GF-D8 (cell line): ENCODE measurements around the gene TIPIN.
"Not testable (repeated sequence)": the region's sequence is repeated elsewhere in the genome, so short reads cannot be mapped to it uniquely, and the experiment has no call there.

Experiments used
- DNase-seq: peaks from one replicate; lab custom pipeline; 2025; lab: John Stamatoyannopoulos, UW

TIPIN gene

GRCh38 chr15:66386204-66387123 lies 30.0 kb upstream of the TIPIN start, which contains the start of gene MAP2K1:
Gene MAP2K1 (plus strand): TSS chr15:66386912. CDS start chr15:66387348, 436 bp downstream.
- peak; percentile 92 for DNase-seq

GRCh38 chr15:66381376-66381775 lies 24.9 kb upstream of the TIPIN start:
- DNase-seq, result not testable (repeated sequence)

- DNase-seq, result no peak
Observed at GRCh38 chr15:66378814-66379430, 22.4 kb upstream of the TIPIN start.

GRCh38 chr15:66374179-66374578 lies 17.7 kb upstream of the TIPIN start:
- no peak for DNase-seq

- DNase-seq, result peak; percentile 54
Observed at GRCh38 chr15:66369773-66370651, 13.5 kb upstream of the TIPIN start.

- no peak for DNase-seq
Observed at GRCh38 chr15:66364944-66365528, 8.6 kb upstream of the TIPIN start.

GRCh38 chr15:66362776-66363175 lies 6.3 kb upstream of the TIPIN start:
- DNase-seq, result no peak

- DNase-seq, result not testable (repeated sequence)
Observed at GRCh38 chr15:66361745-66362460, 5.4 kb upstream of the TIPIN start.

GRCh38 chr15:66359740-66360139 lies 3.3 kb upstream of the TIPIN start:
- DNase-seq, result no peak

GRCh38 chr15:66356077-66356358 lies 467 bp downstream of the TIPIN start:
- no peak for DNase-seq

- DNase-seq, result not testable (repeated sequence)
Observed at GRCh38 chr15:66348530-66348929, 8.0 kb downstream of the TIPIN start.

GRCh38 chr15:66328771-66329170 lies 27.7 kb downstream of the TIPIN start:
- DNase-seq, result no peak

- no peak for DNase-seq
Observed at GRCh38 chr15:66327736-66328135, 28.7 kb downstream of the TIPIN start.

- DNase-seq, result no peak
Observed at GRCh38 chr15:66326051-66326450, 30.4 kb downstream of the TIPIN start.

GRCh38 chr15:66323312-66323928 lies 33.1 kb downstream of the TIPIN start:
- DNase-seq, result no peak

GRCh38 chr15:66312144-66312543 lies 44.3 kb downstream of the TIPIN start:
- DNase-seq, result no peak

- DNase-seq, result no peak
Observed at GRCh38 chr15:66310786-66311185, 45.7 kb downstream of the TIPIN start.

- no peak for DNase-seq
Observed at GRCh38 chr15:66309828-66310227, 46.7 kb downstream of the TIPIN start.

- DNase-seq, result no peak
Observed at GRCh38 chr15:66308531-66308930, 48.0 kb downstream of the TIPIN start.

- DNase-seq, result no peak
Observed at GRCh38 chr15:66306381-66306780, 50.1 kb downstream of the TIPIN start.

GRCh38 chr15:66304425-66304824 lies 52.1 kb downstream of the TIPIN start:
- DNase-seq, result not testable (repeated sequence)
